Activated B cell treated with CpG ODN at 0.5 μM for 24 hours (primary cell): ENCODE results near the gene FAM168A. TPM values are rescaled to one million over a fixed set of nuclear protein-coding genes. Genes with fewer than 3 reads are reported as not detected.
A peak's percentile ranks its signal among the peaks of the same experiment; 100 is the strongest.

ENCODE experiments used
- ATAC-seq: fragments of 200-7000 bp; cut with Tn5 transposase; one replicate; pipeline ENCODE4 v1.10.0; 2021; ENCODE audit warnings: low read depth, mild to moderate bottlenecking, moderate library complexity
- CTCF ChIA-PET: fragments of 350-600 bp; sonication (Branson Sonifier 250); formaldehyde crosslinking; loops from one replicate; lab custom pipeline; 2021; ENCODE audit warnings: antibody characterized with exemption; lab: Charles Lee
- POLR2A ChIA-PET: fragments of 350-600 bp; sonication (Branson Sonifier 250); formaldehyde crosslinking; loops from one replicate; lab custom pipeline; 2021; ENCODE audit warnings: antibody characterized with exemption; lab: Charles Lee
- DNase-seq: peaks from one replicate; pipeline ENCODE4 v3.0.0; 2022
- H3K27ac Mint-ChIP-seq: one replicate; pipeline ENCODE4 v1.8.0; 2020; ENCODE audit warnings: mixed read lengths
- H3K27me3 Mint-ChIP-seq: one replicate; pipeline ENCODE4 v1.8.0; 2021; ENCODE audit warnings: mixed read lengths
- H3K36me3 Mint-ChIP-seq: one replicate; pipeline ENCODE4 v1.8.0; 2021; ENCODE audit warnings: low read depth, mixed read lengths
- H3K4me1 Mint-ChIP-seq: one replicate; pipeline ENCODE4 v1.8.0; 2021; ENCODE audit warnings: mixed read lengths
- H3K4me3 Mint-ChIP-seq: one replicate; pipeline ENCODE4 v1.8.0; 2020; ENCODE audit warnings: mild to moderate bottlenecking, mixed read lengths
- H3K9me3 Mint-ChIP-seq: one replicate; pipeline ENCODE4 v1.8.0; 2020; ENCODE audit warnings: mixed read lengths
- CTCF ChIP-seq: fragments of 200-600 bp; IDR thresholded peaks from one replicate; pipeline ENCODE4 v1.8.0; 2022; ENCODE audit warnings: antibody characterized with exemption, mild to moderate bottlenecking
- intact Hi-C: fragments of 100-400 bp; cut with micrococcal nuclease; formaldehyde crosslinking; loops from one replicate; pipeline ENCODE4 v1.15.1; 2024
- total RNA-seq: library from RNA; stranded (reverse); gene quantifications from 2 replicates; pipeline ENCODE4 v1.2.3, GENCODE V29; 2022

FAM168A gene
- total RNA-seq, 1 donor from 2014 or later: 16.5 TPM

- ChIA-PET CTCF (interaction anchor here (1.0 to 9.2 kb wide), 5 partner anchors 13 to 259 kb away, joined by 3 to 66 read pairs (median 6); no protein-coding TSS in a partner anchor), POLR2A (interaction anchor here (0.5 to 1.1 kb wide), 2 partner anchors 14 to 143 kb away, joined by 3 read pairs; no protein-coding TSS in a partner anchor)
- no peaks in the 10 kb centered on the region for H3K9me3 Mint-ChIP-seq
- H3K27ac Mint-ChIP-seq: peak overlapping the region; percentile 18
- DNase-seq (no peak), ATAC-seq (no peak)
- H3K4me3 Mint-ChIP-seq: no peak overlapping the region
- peaks cover 42% of the 10 kb centered on the region for H3K36me3 Mint-ChIP-seq
- peaks cover 4% of the 10 kb centered on the region for H3K4me1 Mint-ChIP-seq
- no peak for TF ChIP-seq CTCF
- no peaks in the 10 kb centered on the region for H3K27me3 Mint-ChIP-seq
- intact Hi-C loops: no loop called here
Measured at GRCh38 chr11:73401924-73402833, 195.7 kb downstream of the FAM168A start.

- TF ChIP-seq CTCF: no peak
- intact Hi-C loops: no loop called here
- ATAC-seq: no peak
- no peak for DNase-seq
- peaks cover 4% of the 10 kb centered on the region for H3K4me1 Mint-ChIP-seq
- peaks cover 45% of the 10 kb centered on the region for H3K36me3 Mint-ChIP-seq
- no peaks in the 10 kb centered on the region for H3K9me3 Mint-ChIP-seq
- ChIA-PET CTCF (interaction anchor here (1.7 to 9.2 kb wide), 3 partner anchors 51 to 258 kb away, joined by 6 to 66 read pairs (median 9); no protein-coding TSS in a partner anchor), POLR2A (interaction anchor here (0.5 kb wide), 1 partner anchor 144 kb away, joined by 3 read pairs; no protein-coding TSS in a partner anchor)
- no peak overlapping the region for H3K27ac Mint-ChIP-seq
- H3K27me3 Mint-ChIP-seq: no peaks in the 10 kb centered on the region
- no peak overlapping the region for H3K4me3 Mint-ChIP-seq
Measured at GRCh38 chr11:73401217-73401923, 196.5 kb downstream of the FAM168A start.

GRCh38 chr11:73400293-73400692, 197.6 kb downstream of the FAM168A start:
- intact Hi-C loops: no loop called here
- no peak for ATAC-seq
- POLR2A ChIA-PET: interaction anchor here (1.4 to 1.7 kb wide), 2 partner anchors 8 to 10 kb away, joined by 3 to 8 read pairs; no protein-coding TSS in a partner anchor
- Mint-ChIP-seq H3K9me3 (no peaks in the 10 kb centered on the region), H3K4me3 (no peak overlapping the region), H3K36me3 (peaks cover 45% of the 10 kb centered on the region), H3K4me1 (peaks cover 4% of the 10 kb centered on the region), H3K27ac (peak overlapping the region; percentile 57), H3K27me3 (no peaks in the 10 kb centered on the region)
- CTCF ChIA-PET: interaction anchor here (1.2 to 9.2 kb wide), 2 partner anchors 50 to 262 kb away, joined by 4 to 66 read pairs; no protein-coding TSS in a partner anchor
- DNase-seq: no peak
- TF ChIP-seq CTCF: no peak

GRCh38 chr11:73399636-73400035, 198.3 kb downstream of the FAM168A start:
- Mint-ChIP-seq H3K27me3 (no peaks in the 10 kb centered on the region), H3K27ac (peak overlapping the region; percentile 74), H3K4me3 (no peak overlapping the region), H3K9me3 (no peaks in the 10 kb centered on the region), H3K4me1 (peaks cover 4% of the 10 kb centered on the region), H3K36me3 (peaks cover 47% of the 10 kb centered on the region)
- ATAC-seq (no peak), DNase-seq (no peak)
- CTCF ChIA-PET: interaction anchor here (1.2 to 9.2 kb wide), 2 partner anchors 49 to 263 kb away, joined by 4 to 66 read pairs; no protein-coding TSS in a partner anchor
- intact Hi-C loops: no loop called here
- POLR2A ChIA-PET: interaction anchor here (1.0 to 1.7 kb wide), 4 partner anchors 8 to 16 kb away, joined by 3 to 8 read pairs (median 4); no protein-coding TSS in a partner anchor
- no peak for TF ChIP-seq CTCF
